Measurements from ENCODE around the gene FRMD1. TPM values are rescaled to one million over a fixed set of nuclear protein-coding genes. Genes with fewer than 3 reads are reported as not detected.

The FRMD1 gene
- not detected for polyA plus RNA-seq

DNA sequence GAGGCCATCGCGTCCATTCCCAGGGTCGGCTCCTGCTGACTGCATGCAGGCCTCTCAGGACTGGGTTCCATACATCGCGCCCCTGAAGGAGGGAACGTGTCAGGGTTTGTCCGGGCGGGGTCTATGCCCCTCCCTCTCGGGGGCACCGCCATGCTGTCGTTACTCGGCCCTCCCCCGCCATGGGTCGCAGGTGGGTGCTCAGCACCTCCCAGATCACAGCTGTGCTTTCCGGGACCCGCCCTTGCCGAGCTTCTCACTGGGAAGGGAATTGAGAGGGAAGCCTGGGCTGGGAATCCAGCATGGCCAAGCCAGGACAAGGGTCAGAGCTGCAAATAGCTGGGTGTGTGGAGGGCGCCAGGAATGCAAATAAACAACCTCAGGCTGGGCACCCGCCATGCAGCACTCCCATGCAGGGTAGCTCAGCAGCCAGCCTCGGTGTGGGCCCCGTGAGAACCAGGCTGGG lies at the start of gene FRMD1:
Gene FRMD1, minus strand, starts transcription at position 270 of the 463 bp plus-strand sequence. Its CDS starts 118 bp downstream, at position 152.
- Mint-ChIP-seq H3K4me1 (no peaks in the 10 kb centered on the region), H3K9me3 (no peaks in the 10 kb centered on the region), H3K27me3 (no peaks in the 10 kb centered on the region), H3K36me3 (no peaks in the 10 kb centered on the region), H3K4me3 (no peak within 1 kb of the TSS), H3K27ac (no peak within 1 kb of the TSS)

DNA sequence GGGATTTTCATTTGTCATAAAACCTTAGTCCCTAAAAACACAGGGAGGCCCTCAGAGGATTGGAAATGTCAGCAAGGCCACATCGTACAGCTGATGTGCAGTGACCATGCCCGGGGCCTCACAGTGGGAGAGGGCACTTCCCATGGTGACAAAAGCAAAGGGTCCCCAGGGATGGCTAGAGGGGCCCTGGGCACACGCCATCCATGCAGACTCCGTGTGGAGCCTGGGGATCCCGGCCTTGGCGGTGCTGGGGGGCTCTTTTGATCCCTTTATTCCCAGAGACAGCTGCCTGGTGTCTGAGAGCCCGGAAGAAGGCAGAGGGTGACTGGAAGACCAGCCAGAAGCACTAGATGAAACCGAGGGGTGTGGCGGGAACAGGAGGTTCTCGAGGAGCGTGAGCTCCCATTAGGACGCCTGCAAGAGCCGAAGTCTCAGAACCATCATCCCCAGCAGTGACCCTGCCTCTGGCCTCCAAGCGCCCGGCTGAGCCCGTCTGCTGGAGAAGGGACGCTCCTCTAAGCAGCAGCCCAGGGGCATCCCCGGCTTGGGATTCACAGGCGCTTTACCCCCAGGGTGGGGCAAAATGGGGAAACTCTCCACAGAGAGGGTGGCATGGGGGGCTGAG lies 49.1 kb upstream of the FRMD1 start:
- H3K27ac Mint-ChIP-seq: no peak overlapping the region
- no peak overlapping the region for H3K4me3 Mint-ChIP-seq
- no peaks in the 10 kb centered on the region for H3K4me1 Mint-ChIP-seq
- H3K36me3 Mint-ChIP-seq: no peaks in the 10 kb centered on the region
- peaks cover 5% of the 10 kb centered on the region for H3K27me3 Mint-ChIP-seq
- peaks cover 0 to 4% (median 3%) of the 10 kb centered on the region in 3 donors for H3K9me3 Mint-ChIP-seq

DNA sequence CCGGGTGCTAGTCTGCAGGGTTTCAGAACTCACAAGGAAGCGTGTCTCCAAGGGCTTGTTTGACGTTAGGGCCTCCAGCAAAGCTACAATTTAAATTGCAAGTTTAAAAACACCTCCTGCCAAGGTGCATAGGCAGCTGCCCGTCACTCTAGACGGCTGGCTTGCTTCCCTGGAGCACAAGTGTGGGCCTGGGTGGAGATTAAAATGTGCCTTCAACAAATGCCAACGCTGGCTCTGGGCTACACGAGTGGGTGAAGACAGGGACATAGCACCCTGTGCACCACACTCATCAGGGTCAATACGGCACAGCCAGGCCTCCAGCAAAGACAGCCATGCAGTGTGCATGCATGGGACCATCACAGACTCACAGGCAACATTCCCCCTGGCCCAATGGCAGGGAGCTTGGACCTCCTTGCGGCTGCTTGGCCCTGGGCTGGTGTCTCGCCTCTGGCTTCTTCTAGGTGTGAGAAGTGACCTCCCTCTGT lies 48.4 kb upstream of the FRMD1 start:
- Mint-ChIP-seq H3K36me3 (peaks cover 2% of the 10 kb centered on the region), H3K27ac (no peak overlapping the region), H3K4me3 (no peak overlapping the region), H3K9me3 (peaks cover 0 to 8% (median 3%) of the 10 kb centered on the region in 3 donors), H3K27me3 (peaks cover 8% of the 10 kb centered on the region), H3K4me1 (no peaks in the 10 kb centered on the region)

DNA sequence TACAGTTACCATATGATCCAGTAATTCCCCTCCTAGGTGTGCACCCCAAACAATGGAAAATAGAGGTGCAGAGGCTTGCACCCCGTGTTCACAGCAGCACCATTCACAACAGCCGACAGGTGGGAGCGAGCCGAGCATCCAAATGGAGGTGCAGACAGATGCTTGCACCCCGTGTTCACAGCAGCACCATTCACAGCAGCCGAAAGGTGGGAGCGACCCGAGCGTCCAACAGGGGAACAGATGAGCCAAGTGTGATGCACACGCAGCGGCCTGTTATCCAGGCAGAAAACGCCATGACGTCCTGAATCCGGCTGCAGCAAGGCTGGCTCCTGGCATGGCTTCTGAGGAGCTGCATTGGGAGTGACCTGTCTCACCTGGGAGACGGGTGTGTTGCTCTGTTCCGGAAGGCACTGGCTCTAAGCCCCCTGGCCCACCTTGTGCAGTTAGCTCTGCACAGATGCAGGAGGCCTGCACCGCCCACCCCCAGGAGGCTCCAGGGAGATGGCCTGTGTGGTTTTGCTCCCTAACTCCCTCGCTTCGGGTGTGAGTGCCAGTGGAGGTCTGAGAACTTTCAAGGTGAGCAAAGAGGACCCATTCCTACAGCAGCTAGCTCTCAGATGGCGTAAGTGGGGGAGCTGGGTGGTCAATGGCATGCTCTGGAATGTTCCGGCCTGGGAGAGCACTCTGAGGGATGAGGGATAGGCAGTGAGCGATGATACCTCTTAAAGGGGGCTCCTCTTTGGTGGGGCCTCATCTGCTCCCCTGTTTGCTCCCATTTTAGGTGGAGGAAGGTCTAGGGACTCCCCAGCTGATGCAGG lies 47.8 kb upstream of the FRMD1 start:
- Mint-ChIP-seq H3K4me3 (no peak overlapping the region), H3K27me3 (peaks cover 5% of the 10 kb centered on the region), H3K27ac (no peak overlapping the region), H3K9me3 (peaks cover 0 to 8% (median 3%) of the 10 kb centered on the region in 3 donors), H3K36me3 (peaks cover 2% of the 10 kb centered on the region), H3K4me1 (no peaks in the 10 kb centered on the region)

DNA sequence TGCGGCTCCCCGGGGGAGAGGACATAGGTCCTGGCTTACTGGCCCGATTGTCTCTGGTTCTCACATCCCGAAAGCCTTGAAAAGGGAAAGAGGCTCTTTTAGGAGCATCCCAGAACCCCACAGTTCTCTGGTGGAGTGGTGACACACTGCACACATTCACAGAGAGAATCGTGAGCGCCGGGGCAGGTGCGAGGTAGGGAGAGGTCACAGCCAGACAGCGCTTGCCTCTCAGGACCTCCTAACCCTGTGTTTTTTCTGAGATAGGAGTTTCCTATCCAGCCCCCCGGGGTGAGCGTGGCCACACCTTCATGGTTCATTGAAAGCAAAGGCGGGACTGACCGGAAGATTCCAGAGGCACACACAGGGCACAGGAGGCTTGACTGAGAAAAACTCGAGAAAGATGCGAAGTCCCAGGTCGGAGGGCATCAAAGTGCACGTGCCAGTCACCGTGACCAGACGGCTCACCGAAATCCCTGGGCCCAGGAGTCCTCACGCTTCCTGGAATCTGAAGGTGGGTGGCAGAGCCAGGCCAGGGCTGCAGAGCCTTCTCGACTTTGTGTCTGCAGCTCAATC lies 46.5 kb upstream of the FRMD1 start:
- Mint-ChIP-seq H3K27ac (no peak overlapping the region), H3K27me3 (peaks cover 3% of the 10 kb centered on the region), H3K9me3 (peaks cover 0 to 8% (median 0%) of the 10 kb centered on the region in 3 donors), H3K36me3 (peaks cover 2% of the 10 kb centered on the region), H3K4me1 (no peaks in the 10 kb centered on the region), H3K4me3 (no peak overlapping the region)

DNA sequence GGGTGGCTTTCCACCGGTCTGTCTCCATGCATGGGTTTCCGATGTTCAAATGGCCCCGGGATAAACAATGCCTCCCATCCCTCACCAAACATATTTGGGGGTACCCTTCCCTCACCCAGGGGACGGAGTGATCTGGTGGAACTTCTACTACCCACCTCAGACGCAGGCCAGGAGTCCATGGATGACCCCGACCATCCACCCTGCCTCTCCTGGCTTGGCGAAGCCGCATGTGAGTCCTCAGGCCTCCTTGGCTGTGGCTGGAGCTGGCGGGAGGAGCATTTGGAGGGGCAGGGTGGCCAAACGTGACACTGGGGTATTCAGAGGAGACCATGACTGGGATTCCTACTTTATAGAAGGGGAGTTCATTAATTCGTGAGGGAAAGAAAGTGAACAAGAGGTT lies 45.9 kb upstream of the FRMD1 start:
- peaks cover 0 to 8% (median 0%) of the 10 kb centered on the region in 3 donors for H3K9me3 Mint-ChIP-seq
- peaks cover 2% of the 10 kb centered on the region for H3K36me3 Mint-ChIP-seq
- no peak overlapping the region for H3K4me3 Mint-ChIP-seq
- peaks cover 3% of the 10 kb centered on the region for H3K27me3 Mint-ChIP-seq
- no peak overlapping the region for H3K27ac Mint-ChIP-seq
- H3K4me1 Mint-ChIP-seq: no peaks in the 10 kb centered on the region

DNA sequence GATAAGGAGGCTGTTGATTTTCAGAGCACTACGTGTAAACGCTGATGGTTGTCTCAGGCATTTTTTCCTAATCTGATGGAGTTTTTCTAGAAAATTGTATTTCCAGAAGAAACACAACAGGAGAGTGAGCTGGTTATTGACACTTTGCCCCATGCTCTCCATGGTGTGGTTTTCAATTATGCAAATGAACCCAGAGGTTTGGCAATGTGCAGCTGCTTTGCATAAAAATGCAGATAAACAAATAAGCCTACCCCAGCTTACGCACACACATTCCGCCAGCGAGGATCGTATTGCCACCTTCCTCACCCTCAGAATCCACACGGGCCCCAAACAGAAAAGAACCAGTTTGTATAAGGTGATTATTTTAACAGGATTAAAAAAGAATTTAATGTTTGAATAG lies 45.1 kb upstream of the FRMD1 start:
- no peak overlapping the region for H3K4me3 Mint-ChIP-seq
- no peaks in the 10 kb centered on the region for H3K4me1 Mint-ChIP-seq
- peaks cover 0 to 8% (median 0%) of the 10 kb centered on the region in 3 donors for H3K9me3 Mint-ChIP-seq

DNA sequence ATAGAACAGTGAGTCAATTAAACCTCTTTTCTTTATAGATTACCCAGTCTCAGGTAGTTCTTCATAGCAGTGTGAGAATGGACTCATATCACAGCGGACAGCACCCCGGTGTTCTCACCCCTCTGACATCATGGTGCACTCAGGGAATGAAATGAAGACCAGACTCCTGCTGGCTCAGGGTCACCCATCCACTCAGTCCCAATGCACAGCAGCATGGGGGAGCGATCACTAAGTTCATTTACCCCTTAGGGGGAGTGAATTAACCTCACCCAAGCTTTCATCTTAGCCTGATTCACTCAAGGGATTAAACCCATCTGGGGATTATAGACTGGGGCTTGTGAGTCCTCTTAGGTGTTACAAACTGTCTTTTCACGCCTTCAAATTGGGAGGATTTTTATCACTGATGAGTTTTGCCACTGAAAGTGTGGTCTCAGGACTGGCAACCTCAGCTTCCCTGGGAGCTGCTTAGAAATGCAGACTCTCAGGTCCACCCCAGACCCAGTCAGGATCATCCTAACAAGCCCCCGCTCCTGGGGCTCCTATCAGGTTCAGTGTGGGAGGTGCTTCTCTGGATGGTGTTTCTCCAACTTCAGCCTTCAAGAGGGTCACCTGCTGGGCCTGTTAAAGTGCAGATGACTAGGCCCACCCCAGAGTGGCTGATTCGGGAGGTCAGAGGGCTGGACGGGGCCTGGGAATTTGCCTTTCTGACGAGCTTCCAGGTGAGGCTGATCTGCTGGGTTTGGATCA lies 44.3 kb upstream of the FRMD1 start:
- Mint-ChIP-seq H3K27ac (no peak overlapping the region), H3K9me3 (peaks cover 0 to 8% (median 0%) of the 10 kb centered on the region in 3 donors), H3K27me3 (peaks cover 3% of the 10 kb centered on the region), H3K4me1 (no peaks in the 10 kb centered on the region), H3K4me3 (no peak overlapping the region), H3K36me3 (peaks cover 2% of the 10 kb centered on the region)

More for the DNA sequence above, 45.1 kb upstream of the FRMD1 start:
- Mint-ChIP-seq H3K27me3 (peaks cover 3% of the 10 kb centered on the region), H3K27ac (no peak overlapping the region), H3K36me3 (peaks cover 2% of the 10 kb centered on the region)

DNA sequence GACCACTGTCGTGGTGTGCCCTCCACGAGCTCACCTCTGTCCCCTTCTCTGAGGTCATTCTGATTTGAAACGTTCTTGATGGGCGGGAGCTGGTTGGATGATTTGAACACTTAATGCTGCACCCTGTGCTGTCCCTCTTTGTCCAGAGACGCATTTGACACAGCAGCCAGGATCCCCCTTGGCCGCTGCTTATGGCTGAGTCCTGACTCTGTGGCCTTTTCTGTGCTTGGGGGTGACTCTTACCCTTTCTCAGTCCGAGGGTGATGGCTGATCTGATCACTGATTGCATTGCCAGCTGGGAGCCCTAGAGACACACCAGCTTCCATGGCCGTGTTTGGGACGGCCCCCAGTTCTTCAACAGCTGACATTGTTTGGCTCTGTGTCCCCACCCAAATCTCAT lies 43.5 kb upstream of the FRMD1 start:
- H3K27ac Mint-ChIP-seq: no peak overlapping the region
- peaks cover 0 to 8% (median 0%) of the 10 kb centered on the region in 3 donors for H3K9me3 Mint-ChIP-seq
- H3K4me1 Mint-ChIP-seq: no peaks in the 10 kb centered on the region
- H3K27me3 Mint-ChIP-seq: peaks cover 3% of the 10 kb centered on the region
- no peak overlapping the region for H3K4me3 Mint-ChIP-seq
- H3K36me3 Mint-ChIP-seq: peaks cover 2% of the 10 kb centered on the region

DNA sequence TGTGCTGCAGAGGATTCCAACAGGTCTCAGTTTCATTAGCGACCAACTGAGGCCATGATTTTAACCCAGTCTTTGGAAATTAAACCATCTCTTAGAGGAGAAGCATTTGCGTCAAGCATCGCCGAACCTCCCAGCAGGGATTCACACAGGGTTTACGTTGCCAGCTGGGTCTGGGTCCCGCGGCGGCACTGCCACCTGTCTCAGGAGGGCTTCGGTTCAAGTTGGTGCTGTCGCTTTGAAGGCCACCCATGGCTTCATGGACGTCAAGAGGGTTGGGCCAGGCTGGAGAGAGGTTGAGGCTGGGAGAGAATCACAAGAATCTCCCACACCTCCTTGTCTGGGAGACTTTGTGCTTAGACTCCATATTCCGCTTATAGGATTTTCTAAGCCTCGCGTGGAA lies 43.0 kb upstream of the FRMD1 start:
- Mint-ChIP-seq H3K4me3 (no peak overlapping the region), H3K27me3 (peaks cover 3% of the 10 kb centered on the region)

DNA sequence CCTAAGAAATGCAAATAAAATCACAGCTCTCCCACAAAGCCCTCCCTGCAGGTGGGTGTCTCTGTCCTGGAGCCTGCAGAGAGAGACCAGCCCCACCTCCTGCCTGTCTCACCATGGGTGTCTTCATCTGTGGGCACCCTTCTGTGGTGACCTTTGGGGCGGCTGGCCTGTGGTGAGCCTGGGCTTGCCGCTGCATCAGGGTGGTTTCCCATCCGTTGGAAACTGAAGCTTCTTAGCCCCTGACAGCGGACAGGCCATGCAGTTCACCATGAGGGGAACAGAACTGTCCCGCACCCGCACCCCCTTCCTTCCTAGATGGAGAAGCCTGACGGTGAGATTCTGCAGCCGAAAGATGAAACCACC lies 42.3 kb upstream of the FRMD1 start:
- no peak overlapping the region for H3K4me3 Mint-ChIP-seq
- peaks cover 3% of the 10 kb centered on the region for H3K27me3 Mint-ChIP-seq

More for the DNA sequence above, 43.0 kb upstream of the FRMD1 start:
- Mint-ChIP-seq H3K27ac (no peak overlapping the region), H3K36me3 (peaks cover 2% of the 10 kb centered on the region), H3K9me3 (peaks cover 0 to 8% (median 0%) of the 10 kb centered on the region in 3 donors), H3K4me1 (no peaks in the 10 kb centered on the region)

DNA sequence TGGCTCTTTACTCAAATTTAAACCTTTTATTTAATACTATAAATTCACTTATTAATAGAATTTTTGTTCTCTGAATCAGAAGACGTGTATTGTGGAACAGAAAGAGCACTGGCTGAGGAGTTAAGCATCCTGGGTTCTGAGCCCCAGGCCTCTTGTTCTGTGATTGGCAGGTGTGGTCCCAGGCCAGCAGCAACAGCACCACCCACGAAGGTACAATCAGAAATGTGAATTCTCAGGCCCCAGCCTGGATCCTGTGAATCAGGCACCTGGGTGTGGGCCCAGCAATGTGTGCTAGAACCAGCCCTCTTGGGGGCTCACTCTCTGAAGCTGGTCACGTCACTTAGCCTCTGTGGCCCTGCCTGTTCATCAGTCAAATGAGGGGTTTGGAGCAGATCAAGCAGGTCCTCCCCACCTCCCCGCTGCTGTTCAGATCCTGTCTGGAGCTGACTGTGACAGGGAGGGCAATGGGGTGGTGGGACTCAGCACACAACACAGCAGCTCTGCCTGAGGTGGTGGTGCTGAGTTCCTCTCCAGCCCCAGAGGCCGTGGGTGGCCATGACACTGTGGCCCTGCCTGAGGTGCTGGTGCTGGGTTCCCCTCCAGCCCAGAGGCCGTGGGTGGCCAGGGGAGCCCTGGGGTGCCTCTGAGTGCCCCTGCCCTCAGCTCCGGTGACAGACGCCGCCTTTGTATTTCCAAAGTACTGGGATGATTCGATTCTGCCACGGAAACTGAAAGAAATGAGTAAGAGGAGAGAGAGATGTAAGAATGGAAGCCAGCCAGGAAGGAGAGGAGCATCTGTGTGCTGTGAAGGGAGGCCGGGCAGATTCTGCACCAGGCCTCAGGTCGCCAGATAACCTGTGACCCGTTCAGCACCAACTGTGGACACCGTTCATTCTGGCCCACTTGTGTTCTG lies 41.6 kb upstream of the FRMD1 start:
- Mint-ChIP-seq H3K27ac (no peak overlapping the region), H3K36me3 (peaks cover 2% of the 10 kb centered on the region), H3K27me3 (peaks cover 3% of the 10 kb centered on the region), H3K4me1 (no peaks in the 10 kb centered on the region), H3K9me3 (peaks cover 0 to 8% (median 0%) of the 10 kb centered on the region in 3 donors), H3K4me3 (no peak overlapping the region)

More for the DNA sequence above, 42.3 kb upstream of the FRMD1 start:
- Mint-ChIP-seq H3K4me1 (no peaks in the 10 kb centered on the region), H3K36me3 (peaks cover 2% of the 10 kb centered on the region), H3K9me3 (peaks cover 0 to 8% (median 0%) of the 10 kb centered on the region in 3 donors), H3K27ac (no peak overlapping the region)

DNA sequence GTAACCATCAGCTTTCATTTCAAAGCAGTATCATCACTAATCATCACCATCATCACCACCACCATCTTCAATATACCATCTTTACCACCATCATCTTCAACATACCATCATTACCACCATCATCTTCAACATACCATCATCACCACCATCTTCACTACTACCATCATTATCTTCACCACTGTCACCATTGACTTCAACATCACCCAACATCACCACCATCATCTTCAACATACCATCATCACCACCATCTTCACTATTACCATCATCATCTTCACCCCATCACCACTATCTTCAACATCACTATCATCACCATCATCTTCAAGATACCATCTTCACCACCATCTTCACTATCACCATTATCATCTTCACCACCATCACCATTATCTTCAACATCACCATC lies 40.5 kb upstream of the FRMD1 start:
- H3K9me3 Mint-ChIP-seq: peaks cover 0 to 8% (median 3%) of the 10 kb centered on the region in 3 donors
- peaks cover 2% of the 10 kb centered on the region for H3K36me3 Mint-ChIP-seq
- no peak overlapping the region for H3K27ac Mint-ChIP-seq
- peaks cover 3% of the 10 kb centered on the region for H3K27me3 Mint-ChIP-seq
- H3K4me3 Mint-ChIP-seq: no peak overlapping the region
- H3K4me1 Mint-ChIP-seq: no peaks in the 10 kb centered on the region

DNA sequence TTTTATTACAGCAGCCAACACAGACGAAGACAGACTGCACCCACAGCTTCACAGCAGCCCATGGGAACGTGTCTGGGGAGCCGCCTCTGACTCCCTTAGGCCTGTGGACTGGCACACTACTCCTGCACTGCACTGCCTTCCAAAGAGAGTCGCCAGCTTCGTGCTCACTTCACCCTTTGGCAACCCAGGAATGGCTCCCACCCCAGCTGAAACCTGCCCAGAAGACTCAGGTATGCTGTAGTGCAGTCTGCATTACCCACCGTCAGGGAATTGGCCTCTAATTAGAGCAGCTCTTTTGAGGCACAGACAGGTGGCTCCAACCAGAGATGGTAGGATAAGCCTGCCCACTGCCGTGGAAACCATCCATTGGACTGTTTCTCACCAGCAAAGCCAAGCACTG lies 39.9 kb upstream of the FRMD1 start:
- Mint-ChIP-seq H3K9me3 (peaks cover 0 to 4% (median 3%) of the 10 kb centered on the region in 3 donors), H3K4me1 (no peaks in the 10 kb centered on the region), H3K27me3 (peaks cover 3% of the 10 kb centered on the region), H3K27ac (no peak overlapping the region), H3K4me3 (no peak overlapping the region), H3K36me3 (peaks cover 2% of the 10 kb centered on the region)
